ENCODE measurements around the gene SLAMF1.
A peak's percentile ranks its signal among the peaks of the same experiment; 100 is the strongest.

SLAMF1 gene

GRCh38 chr1:160669276-160669675 lies 22.4 kb upstream of the SLAMF1 start:
- TF ChIP-seq EZH2phosphoT487 (conservative IDR thresholded peaks at IDR 0.05; ENCODE audit: low read length) (no peak), CTCF (IDR thresholded peaks at IDR 0.05; ENCODE audit: insufficient read depth, low read length, poor library complexity, severe bottlenecking) (no peak)
- no peak overlapping the region for H3K9ac ChIP-seq (ENCODE audit: low read length)
- peaks cover 11% of the 10 kb centered on the region for H3K36me3 ChIP-seq (ENCODE audit: low read length)
- no peak overlapping the region for H2AFZ ChIP-seq (ENCODE audit: low read depth, low read length, severe bottlenecking)
- H3K27me3 ChIP-seq (ENCODE audit: low read length) = no peaks in the 10 kb centered on the region
- H3K4me2 ChIP-seq (ENCODE audit: low read depth, low read length, poor library complexity, severe bottlenecking) = no peak overlapping the region
- no peaks in the 10 kb centered on the region for H3K79me2 ChIP-seq (ENCODE audit: insufficient read depth, low read length)
- H3K27ac ChIP-seq (ENCODE audit: low read depth, low read length) = no peak overlapping the region
- peaks cover 41% of the 10 kb centered on the region for H3F3A ChIP-seq (ENCODE audit: insufficient read depth)
- H3K9me3 ChIP-seq (ENCODE audit: insufficient read depth, low read length) = no peaks in the 10 kb centered on the region
- H3K4me3 ChIP-seq (ENCODE audit: insufficient read depth, low read length, poor library complexity, severe bottlenecking) = no peak overlapping the region
- no peaks in the 10 kb centered on the region for H4K20me1 ChIP-seq (ENCODE audit: low read depth, low read length)
- no peaks in the 10 kb centered on the region for H3K9me2 ChIP-seq (replicated peaks; ENCODE audit: insufficient read depth, low read length)

- TF ChIP-seq CTCF (IDR thresholded peaks at IDR 0.05; ENCODE audit: insufficient read depth, low read length, poor library complexity, severe bottlenecking) (no peak), EZH2phosphoT487 (conservative IDR thresholded peaks at IDR 0.05; ENCODE audit: low read length) (no peak)
- no peaks in the 10 kb centered on the region for H3K79me2 ChIP-seq (ENCODE audit: insufficient read depth, low read length)
- peaks cover 28% of the 10 kb centered on the region for H3F3A ChIP-seq (ENCODE audit: insufficient read depth)
- H3K36me3 ChIP-seq (ENCODE audit: low read length) = peaks cover 11% of the 10 kb centered on the region
- no peaks in the 10 kb centered on the region for H4K20me1 ChIP-seq (ENCODE audit: low read depth, low read length)
- no peaks in the 10 kb centered on the region for H3K9me2 ChIP-seq (replicated peaks; ENCODE audit: insufficient read depth, low read length)
- H2AFZ ChIP-seq (ENCODE audit: low read depth, low read length, severe bottlenecking) = no peak overlapping the region
- H3K9ac ChIP-seq (ENCODE audit: low read length) = no peak overlapping the region
- H3K9me3 ChIP-seq (ENCODE audit: insufficient read depth, low read length) = no peaks in the 10 kb centered on the region
- H3K27ac ChIP-seq (ENCODE audit: low read depth, low read length) = no peak overlapping the region
- no peak overlapping the region for H3K4me2 ChIP-seq (ENCODE audit: low read depth, low read length, poor library complexity, severe bottlenecking)
- H3K4me3 ChIP-seq (ENCODE audit: insufficient read depth, low read length, poor library complexity, severe bottlenecking) = no peak overlapping the region
- no peaks in the 10 kb centered on the region for H3K27me3 ChIP-seq (ENCODE audit: low read length)
These were observed 21.1 kb upstream of the SLAMF1 start for GRCh38 chr1:160667896-160668295.

GRCh38 chr1:160666079-160666442 lies 19.2 kb upstream of the SLAMF1 start:
- H3K79me2 ChIP-seq (ENCODE audit: insufficient read depth, low read length) = no peaks in the 10 kb centered on the region
- no peaks in the 10 kb centered on the region for H3K27me3 ChIP-seq (ENCODE audit: low read length)
- H3K27ac ChIP-seq (ENCODE audit: low read depth, low read length) = peak overlapping the region; percentile 31; the same call in 1 of the 2 replicates
- H4K20me1 ChIP-seq (ENCODE audit: low read depth, low read length) = no peaks in the 10 kb centered on the region
- peak overlapping the region; percentile 14 for H3K4me3 ChIP-seq (ENCODE audit: insufficient read depth, low read length, poor library complexity, severe bottlenecking)
- peak overlapping the region; percentile 4; the same call in 1 of the 2 replicates for H3K9ac ChIP-seq (ENCODE audit: low read length)
- H3K9me2 ChIP-seq (replicated peaks; ENCODE audit: insufficient read depth, low read length) = no peaks in the 10 kb centered on the region
- H3K36me3 ChIP-seq (ENCODE audit: low read length) = peaks cover 11% of the 10 kb centered on the region
- H3F3A ChIP-seq (ENCODE audit: insufficient read depth) = peaks cover 16% of the 10 kb centered on the region; the same call in 1 of the 2 replicates
- peak overlapping the region; percentile 35 for H3K4me2 ChIP-seq (ENCODE audit: low read depth, low read length, poor library complexity, severe bottlenecking)
- TF ChIP-seq CTCF (IDR thresholded peaks at IDR 0.05; ENCODE audit: insufficient read depth, low read length, poor library complexity, severe bottlenecking) (no peak), EZH2phosphoT487 (conservative IDR thresholded peaks at IDR 0.05; ENCODE audit: low read length) (no peak)
- H2AFZ ChIP-seq (ENCODE audit: low read depth, low read length, severe bottlenecking) = no peak overlapping the region
- no peaks in the 10 kb centered on the region for H3K9me3 ChIP-seq (ENCODE audit: insufficient read depth, low read length)
